ENCODE measurements around the gene DUSP8.

GRCh38 chr11:1554981-1555712 lies 16.9 kb downstream of the DUSP8 start:
- TF ChIP-seq CTCF (IDR thresholded peaks at IDR 0.05; ENCODE audit: insufficient read depth, low read length, poor library complexity, severe bottlenecking): no peak
- no peak for TF ChIP-seq EZH2phosphoT487 (conservative IDR thresholded peaks at IDR 0.05; ENCODE audit: low read length)

Data from SU-DHL-6 (cell line).